ENCODE data around the gene SPA17.

SPA17 gene

DNA sequence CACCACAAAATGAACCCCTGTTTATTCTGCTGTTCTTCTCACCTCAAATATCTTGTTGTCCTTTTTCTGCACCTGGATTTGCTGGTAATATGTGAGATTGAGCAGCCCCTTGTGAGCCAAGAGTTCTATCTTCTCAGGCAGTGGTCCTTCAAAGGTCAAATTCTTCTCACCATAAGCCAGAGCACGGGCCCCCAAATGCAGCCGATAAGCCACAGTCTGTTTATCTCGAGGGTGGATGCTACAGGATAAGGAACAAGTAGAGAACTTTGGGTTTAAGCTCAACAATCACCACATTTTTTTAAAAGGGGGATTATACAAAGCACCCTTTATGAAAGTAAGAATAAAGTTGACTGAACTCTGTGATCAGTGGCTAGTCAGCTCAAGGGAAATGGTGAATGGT is 35.2 kb upstream of the SPA17 start:
- TF ChIP-seq CTCF (IDR thresholded peaks at IDR 0.05; ENCODE audit: extremely low read depth, insufficient read depth, missing control alignments) = no peak
- DNase-seq (ENCODE audit: low spot score) = no peak
- in situ Hi-C loops (cut with MboI; ENCODE audit: low pct_unique_long_range_greater_than_20kb, low sequenced_read_pairs, unreplicated experiment) = no loop called here

DNA sequence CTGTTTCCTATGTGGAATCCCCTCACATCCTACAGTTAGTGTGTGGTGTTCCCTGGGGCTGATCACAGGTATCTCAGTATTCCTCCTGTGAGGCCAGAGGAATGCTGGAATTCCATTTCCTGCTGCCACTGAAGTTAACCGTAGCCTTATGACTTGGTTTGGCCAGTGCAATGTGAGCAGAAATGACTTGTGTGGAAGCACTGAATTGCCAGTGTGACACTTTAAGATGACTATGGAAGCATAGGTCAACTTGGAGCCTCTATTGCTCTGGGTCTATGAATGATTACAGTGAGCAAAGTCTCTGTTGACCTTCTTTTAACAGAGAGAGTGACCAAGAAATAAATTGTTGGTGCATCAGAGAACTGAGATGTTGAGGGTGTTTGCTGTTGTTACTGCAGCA is 34.5 kb upstream of the SPA17 start:
- DNase-seq (ENCODE audit: low spot score) = no peak
- in situ Hi-C loops (cut with MboI; ENCODE audit: low pct_unique_long_range_greater_than_20kb, low sequenced_read_pairs, unreplicated experiment) = no loop called here
- no peak for TF ChIP-seq CTCF (IDR thresholded peaks at IDR 0.05; ENCODE audit: extremely low read depth, insufficient read depth, missing control alignments)

DNA sequence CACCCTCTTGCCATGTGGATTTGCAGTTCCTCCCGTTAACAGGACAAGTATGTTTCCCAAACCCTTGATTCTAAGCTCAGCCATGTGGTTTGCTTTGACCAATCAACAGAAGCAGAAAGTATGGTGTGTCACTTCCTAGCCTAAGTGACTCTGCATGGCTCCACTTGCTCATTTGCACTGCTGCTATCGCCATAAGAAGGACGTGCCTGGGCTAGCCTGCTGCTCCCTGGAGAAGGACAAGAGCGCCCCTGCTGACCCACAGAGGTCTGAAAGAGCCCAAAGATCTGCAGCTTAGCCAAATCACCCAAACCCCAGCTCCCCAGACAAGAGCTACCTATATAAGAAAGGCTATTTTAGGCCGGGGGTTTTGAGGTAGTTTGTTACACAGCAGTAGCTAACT is 33.0 kb upstream of the SPA17 start:
- TF ChIP-seq CTCF (IDR thresholded peaks at IDR 0.05; ENCODE audit: extremely low read depth, insufficient read depth, missing control alignments) = no peak
- in situ Hi-C loops (cut with MboI; ENCODE audit: low pct_unique_long_range_greater_than_20kb, low sequenced_read_pairs, unreplicated experiment) = no loop called here
- DNase-seq (ENCODE audit: low spot score) = no peak

GRCh38 chr11:124642628-124643027 is 31.1 kb upstream of the SPA17 start:
- TF ChIP-seq CTCF (IDR thresholded peaks at IDR 0.05; ENCODE audit: extremely low read depth, insufficient read depth, missing control alignments) = no peak
- DNase-seq (ENCODE audit: low spot score) = no peak
- in situ Hi-C loops (cut with MboI; ENCODE audit: low pct_unique_long_range_greater_than_20kb, low sequenced_read_pairs, unreplicated experiment) = no loop called here

GRCh38 chr11:124643042-124643604 is 30.6 kb upstream of the SPA17 start:
- TF ChIP-seq CTCF (IDR thresholded peaks at IDR 0.05; ENCODE audit: extremely low read depth, insufficient read depth, missing control alignments) = no peak
- no peak for DNase-seq (ENCODE audit: low spot score)
- in situ Hi-C loops (cut with MboI; ENCODE audit: low pct_unique_long_range_greater_than_20kb, low sequenced_read_pairs, unreplicated experiment) = no loop called here

GRCh38 chr11:124643605-124644425 is 29.9 kb upstream of the SPA17 start:
- no peak for DNase-seq (ENCODE audit: low spot score)
- TF ChIP-seq CTCF (IDR thresholded peaks at IDR 0.05; ENCODE audit: extremely low read depth, insufficient read depth, missing control alignments) = no peak

More at GRCh38 chr11:124643605-124644425, 29.9 kb upstream of the SPA17 start:
- in situ Hi-C loops (cut with MboI; ENCODE audit: low pct_unique_long_range_greater_than_20kb, low sequenced_read_pairs, unreplicated experiment) = no loop called here
